CD4-positive, alpha-beta memory T cell (primary cell): ENCODE measurements around the gene APBA2. TPM values are rescaled to one million over a fixed set of nuclear protein-coding genes. Genes with fewer than 3 reads are reported as not detected.

Experiments
- CTCF ChIA-PET: fragments of 350-600 bp; sonication (Branson Sonifier 250); formaldehyde crosslinking; loops from one replicate; lab custom pipeline; 2021; ENCODE audit warnings: inconsistent platforms; ENCODE audit not compliant: partially characterized antibody; lab: Charles Lee
- POLR2A ChIA-PET: fragments of 350-600 bp; sonication (Branson Sonifier 250); formaldehyde crosslinking; loops from one replicate; lab custom pipeline; 2021; ENCODE audit not compliant: partially characterized antibody; lab: Charles Lee
- DNase-seq, 5 donors: peaks; one replicate each; pipeline versions ENCODE4 v3.0.0 to v3.0.0-alpha.2; 2020 to 2022; ENCODE audit warnings: mixed read lengths in 1 of 5
- H3K27ac ChIP-seq: one replicate; pipeline ENCODE4 v1.7.0; 2013; ENCODE audit warnings: low read depth, low read length
- H3K27me3 ChIP-seq: 2 replicates; pipeline ENCODE4 v1.7.0; 2013; ENCODE audit warnings: mild to moderate bottlenecking, low read length, moderate library complexity; ENCODE audit not compliant: insufficient read depth
- H3K36me3 ChIP-seq: 2 replicates; pipeline ENCODE4 v1.7.0; 2013; ENCODE audit warnings: mild to moderate bottlenecking, low read length, moderate library complexity; ENCODE audit not compliant: insufficient read depth
- H3K4me1 ChIP-seq: 2 replicates; pipeline ENCODE4 v1.7.0; 2013; ENCODE audit warnings: mild to moderate bottlenecking, low read length, moderate library complexity; ENCODE audit not compliant: insufficient read depth
- H3K4me3 ChIP-seq, 2 donors: one replicate each; pipeline ENCODE4 v1.7.0; 2013; ENCODE audit warnings: low read length in 2 of 2, mild to moderate bottlenecking in 1 of 2
- H3K9me3 ChIP-seq, 2 donors: one replicate each; pipeline ENCODE4 v1.7.0; 2013; ENCODE audit warnings: low read length in 2 of 2, control low read depth in 1 of 2; ENCODE audit not compliant: control insufficient read depth in 1 of 2
- H3K27ac Mint-ChIP-seq, 7 donors: one replicate each; pipeline ENCODE4 v1.8.0; 2020 to 2021; ENCODE audit warnings: mixed read lengths in 7 of 7, mild to moderate bottlenecking in 6 of 7, inconsistent platforms in 3 of 7, moderate library complexity in 3 of 7
- H3K27me3 Mint-ChIP-seq, 2 donors: one replicate each; pipeline ENCODE4 v1.8.0; 2020 to 2021; ENCODE audit warnings: mixed read lengths in 2 of 2
- H3K36me3 Mint-ChIP-seq, 2 donors: one replicate each; pipeline ENCODE4 v1.8.0; 2020 to 2021; ENCODE audit warnings: mixed read lengths in 2 of 2, inconsistent platforms in 1 of 2, mild to moderate bottlenecking in 1 of 2
- H3K4me1 Mint-ChIP-seq, 4 donors: one replicate each; pipeline ENCODE4 v1.8.0; 2020 to 2021; ENCODE audit warnings: mixed read lengths in 4 of 4, mild to moderate bottlenecking in 1 of 4
- H3K4me3 Mint-ChIP-seq, 8 donors: one replicate each; pipeline ENCODE4 v1.8.0; 2020 to 2021; ENCODE audit warnings: mixed read lengths in 8 of 8, mild to moderate bottlenecking in 7 of 8, moderate library complexity in 6 of 8, inconsistent platforms in 3 of 8
- H3K9me3 Mint-ChIP-seq, 8 donors: one replicate each; pipeline ENCODE4 v1.8.0; 2020 to 2021; ENCODE audit warnings: mixed read lengths in 8 of 8, mild to moderate bottlenecking in 5 of 8, inconsistent platforms in 3 of 8, moderate library complexity in 1 of 8
- intact Hi-C: fragments of 100-400 bp; cut with micrococcal nuclease; formaldehyde crosslinking; loops from one replicate; pipeline ENCODE4 v1.15.1; 2023
- polyA plus RNA-seq, 2 donors: library from polyadenylated mRNA; unstranded; fragments of 300-500 nt; fragmentation: Illumina TruSeq; gene quantifications; one replicate each; pipeline ENCODE4 v1.2.3, GENCODE V29; 2021
- total RNA-seq, 2 experiments: library from RNA; stranded (reverse); gene quantifications; one replicate each; pipeline ENCODE4 v1.2.3, GENCODE V29; 2021

The APBA2 gene
- total and polyA plus RNA-seq, 4 experiments from 2014 or later, result 11.1 to 57.3 (median 40.4) TPM

- H3K36me3 Mint-ChIP-seq, result peaks cover 20 to 22% of the 10 kb centered on the region in 2 donors
- no peaks in the 10 kb centered on the region for H3K27me3 Mint-ChIP-seq
- no peak overlapping the region for H3K27ac Mint-ChIP-seq
- H3K27me3 ChIP-seq, result no peaks in the 10 kb centered on the region
- no peak overlapping the region for H3K4me3 Mint-ChIP-seq
- ChIA-PET POLR2A (no interaction called here), CTCF (no interaction called here)
- no peak overlapping the region for H3K4me3 ChIP-seq
- no peak for DNase-seq
- intact Hi-C loops, result no loop called here
- no peaks in the 10 kb centered on the region for H3K4me1 ChIP-seq
- no peaks in the 10 kb centered on the region for H3K36me3 ChIP-seq
- peaks cover 0 to 25% (median 13%) of the 10 kb centered on the region in 4 donors for H3K4me1 Mint-ChIP-seq
- H3K9me3 ChIP-seq, result no peaks in the 10 kb centered on the region
- H3K27ac ChIP-seq, result no peak overlapping the region
- H3K9me3 Mint-ChIP-seq, result peaks cover 0 to 2% (median 0%) of the 10 kb centered on the region in 8 donors
These were observed 172.1 kb downstream of the APBA2 start for GRCh38 chr15:29057856-29058255.

- Histone ChIP-seq H3K4me1 (no peaks in the 10 kb centered on the region), H3K27me3 (no peaks in the 10 kb centered on the region), H3K9me3 (no peaks in the 10 kb centered on the region), H3K27ac (no peak overlapping the region), H3K36me3 (no peaks in the 10 kb centered on the region), H3K4me3 (no peak overlapping the region)
- ChIA-PET CTCF (no interaction called here), POLR2A (no interaction called here)
- H3K36me3 Mint-ChIP-seq, result peaks cover 15 to 21% of the 10 kb centered on the region in 2 donors
- peak overlapping the region in 2 of 7 donors; percentile 4 to 30 for H3K27ac Mint-ChIP-seq
- intact Hi-C loops, result no loop called here
- H3K4me3 Mint-ChIP-seq, result no peak overlapping the region
- peaks cover 0 to 2% (median 0%) of the 10 kb centered on the region in 8 donors for H3K9me3 Mint-ChIP-seq
- no peaks in the 10 kb centered on the region for H3K27me3 Mint-ChIP-seq
- peaks cover 0 to 25% (median 13%) of the 10 kb centered on the region in 4 donors for H3K4me1 Mint-ChIP-seq
- no peak for DNase-seq
These were observed 173.2 kb downstream of the APBA2 start for GRCh38 chr15:29058903-29059539.

GRCh38 chr15:29059871-29060640, 174.3 kb downstream of the APBA2 start:
- no peak overlapping the region for H3K27ac ChIP-seq
- H3K27me3 ChIP-seq, result no peaks in the 10 kb centered on the region
- DNase-seq, result no peak
- Mint-ChIP-seq H3K4me3 (no peak overlapping the region), H3K4me1 (peaks cover 0 to 27% (median 14%) of the 10 kb centered on the region in 4 donors), H3K27me3 (no peaks in the 10 kb centered on the region), H3K27ac (no peak overlapping the region), H3K9me3 (peaks cover 0 to 2% (median 0%) of the 10 kb centered on the region in 8 donors), H3K36me3 (peaks cover 15 to 22% of the 10 kb centered on the region in 2 donors)
- no peaks in the 10 kb centered on the region for H3K4me1 ChIP-seq
- no peaks in the 10 kb centered on the region for H3K9me3 ChIP-seq
- ChIA-PET CTCF (no interaction called here), POLR2A (no interaction called here)
- H3K4me3 ChIP-seq, result no peak overlapping the region
- no peaks in the 10 kb centered on the region for H3K36me3 ChIP-seq
- intact Hi-C loops, result no loop called here

- Mint-ChIP-seq H3K4me3 (no peak overlapping the region), H3K27me3 (no peaks in the 10 kb centered on the region), H3K4me1 (peaks cover 0 to 33% (median 17%) of the 10 kb centered on the region in 4 donors), H3K36me3 (peaks cover 11% of the 10 kb centered on the region in 2 donors), H3K27ac (peak overlapping the region in 1 of 7 donors; percentile 17), H3K9me3 (peaks cover 0 to 4% (median 0%) of the 10 kb centered on the region in 8 donors)
- H3K36me3 ChIP-seq, result no peaks in the 10 kb centered on the region
- DNase-seq, result no peak
- H3K27ac ChIP-seq, result no peak overlapping the region
- ChIA-PET POLR2A (no interaction called here), CTCF (no interaction called here)
- intact Hi-C loops, result no loop called here
- no peak overlapping the region for H3K4me3 ChIP-seq
- H3K27me3 ChIP-seq, result no peaks in the 10 kb centered on the region
- H3K9me3 ChIP-seq, result no peaks in the 10 kb centered on the region
- H3K4me1 ChIP-seq, result no peaks in the 10 kb centered on the region
These were observed 176.0 kb downstream of the APBA2 start for GRCh38 chr15:29061746-29062145.

GRCh38 chr15:29062179-29062591, 176.4 kb downstream of the APBA2 start:
- Mint-ChIP-seq H3K4me3 (no peak overlapping the region), H3K4me1 (peaks cover 0 to 33% (median 17%) of the 10 kb centered on the region in 4 donors), H3K27me3 (no peaks in the 10 kb centered on the region), H3K9me3 (peaks cover 0 to 4% (median 0%) of the 10 kb centered on the region in 8 donors), H3K36me3 (peaks cover 7 to 11% of the 10 kb centered on the region in 2 donors), H3K27ac (no peak overlapping the region)
- DNase-seq, result no peak
- ChIA-PET CTCF (no interaction called here), POLR2A (no interaction called here)
- H3K27me3 ChIP-seq, result no peaks in the 10 kb centered on the region
- intact Hi-C loops, result no loop called here
- no peaks in the 10 kb centered on the region for H3K36me3 ChIP-seq
- no peaks in the 10 kb centered on the region for H3K4me1 ChIP-seq
- no peak overlapping the region for H3K27ac ChIP-seq
- H3K4me3 ChIP-seq, result no peak overlapping the region
- no peaks in the 10 kb centered on the region for H3K9me3 ChIP-seq

- no peak overlapping the region for H3K4me3 Mint-ChIP-seq
- H3K36me3 ChIP-seq, result no peaks in the 10 kb centered on the region
- no peaks in the 10 kb centered on the region for H3K9me3 ChIP-seq
- H3K27me3 ChIP-seq, result no peaks in the 10 kb centered on the region
- H3K4me1 Mint-ChIP-seq, result peaks cover 0 to 33% (median 17%) of the 10 kb centered on the region in 4 donors
- no peak overlapping the region for H3K27ac Mint-ChIP-seq
- H3K27ac ChIP-seq, result no peak overlapping the region
- H3K4me3 ChIP-seq, result no peak overlapping the region
- intact Hi-C loops, result no loop called here
- H3K27me3 Mint-ChIP-seq, result no peaks in the 10 kb centered on the region
- DNase-seq, result no peak
- POLR2A ChIA-PET, result no interaction called here
- peaks cover 0 to 4% (median 0%) of the 10 kb centered on the region in 8 donors for H3K9me3 Mint-ChIP-seq
- no peaks in the 10 kb centered on the region for H3K4me1 ChIP-seq
- peaks cover 6 to 8% of the 10 kb centered on the region in 2 donors for H3K36me3 Mint-ChIP-seq
- CTCF ChIA-PET, result no interaction called here
These were observed 176.9 kb downstream of the APBA2 start for GRCh38 chr15:29062626-29063025.

- ChIA-PET CTCF (no interaction called here), POLR2A (interaction anchor here (1.1 kb wide), 1 partner anchor 13 kb away, joined by 3 read pairs; no protein-coding TSS in a partner anchor)
- H3K27me3 Mint-ChIP-seq, result no peaks in the 10 kb centered on the region
- H3K36me3 ChIP-seq, result no peaks in the 10 kb centered on the region
- no peak overlapping the region for H3K27ac Mint-ChIP-seq
- H3K4me1 ChIP-seq, result no peaks in the 10 kb centered on the region
- no peaks in the 10 kb centered on the region for H3K27me3 ChIP-seq
- no peak for DNase-seq
- intact Hi-C loops, result no loop called here
- no peak overlapping the region for H3K4me3 ChIP-seq
- no peaks in the 10 kb centered on the region for H3K9me3 ChIP-seq
- H3K27ac ChIP-seq, result no peak overlapping the region
- H3K4me3 Mint-ChIP-seq, result no peak overlapping the region
- H3K4me1 Mint-ChIP-seq, result peaks cover 0 to 33% (median 14%) of the 10 kb centered on the region in 4 donors
- peaks cover 0 to 4% (median 0%) of the 10 kb centered on the region in 8 donors for H3K9me3 Mint-ChIP-seq
- peaks cover 4 to 6% of the 10 kb centered on the region in 2 donors for H3K36me3 Mint-ChIP-seq
These were observed 177.9 kb downstream of the APBA2 start for GRCh38 chr15:29063646-29064045.
